PC-9 (cell line): Measurements from ENCODE around the gene PLET1. TPM values are rescaled to one million over a fixed set of nuclear protein-coding genes. Genes with fewer than 3 reads are reported as not detected.

Source experiments
- BruUV-seq: library from RNA; stranded (reverse); fragments of 400-500 nt; replicated peaks from 2 replicates; lab custom pipeline; 2021; lab: Mats Ljungman, UMichigan
- CTCF ChIA-PET: fragments of 300-600 bp; sonication (Branson Sonifier 250); formaldehyde crosslinking; loops from one replicate; lab custom pipeline; 2022; ENCODE audit warnings: antibody characterized with exemption; lab: Charles Lee
- POLR2A ChIA-PET: fragments of 300-600 bp; sonication (Branson Sonifier 250); formaldehyde crosslinking; loops from one replicate; lab custom pipeline; 2022; ENCODE audit warnings: antibody characterized with exemption; ENCODE audit not compliant: unreplicated experiment; lab: Charles Lee
- DNase-seq, 2 experiments: peaks; one replicate each; pipeline versions ENCODE4 v3.0.0 to v3.0.0-alpha.2; 2015 to 2022; ENCODE audit warnings: mixed read lengths in 1 of 2
- H2AFZ ChIP-seq: fragments of 200-600 bp; sonication (generic); 2 replicates; pipeline ENCODE4 v1.8.1; 2017; ENCODE audit warnings: antibody characterized with exemption
- H3F3A ChIP-seq: fragments of 200-600 bp; sonication (generic); 2 replicates; pipeline ENCODE4 v1.8.1; 2017; ENCODE audit warnings: antibody characterized with exemption, mild to moderate bottlenecking, low read depth; ENCODE audit not compliant: insufficient read depth
- H3K27ac ChIP-seq: fragments of 200-600 bp; sonication (generic); 2 replicates; pipeline ENCODE4 v1.6.1; 2016; ENCODE audit warnings: mixed run types
- H3K27me3 ChIP-seq: fragments of 200-600 bp; sonication (generic); 2 replicates; pipeline ENCODE4 v1.6.1; 2016; ENCODE audit warnings: low read depth, mixed run types; ENCODE audit not compliant: insufficient read depth
- H3K36me3 ChIP-seq: fragments of 200-600 bp; sonication (generic); 2 replicates; pipeline ENCODE4 v1.6.1; 2016; ENCODE audit warnings: low read depth, mixed run types
- H3K4me1 ChIP-seq: fragments of 200-600 bp; sonication (generic); replicated peaks from 2 replicates; pipeline ENCODE4 v1.6.1; 2016; ENCODE audit warnings: mixed run types; ENCODE audit not compliant: insufficient read depth
- H3K4me2 ChIP-seq: fragments of 200-600 bp; sonication (generic); 2 replicates; pipeline ENCODE4 v1.6.1; 2017; ENCODE audit warnings: mixed run types
- H3K4me3 ChIP-seq: fragments of 200-600 bp; sonication (generic); 2 replicates; pipeline ENCODE4 v1.6.1; 2016; ENCODE audit warnings: mixed run types
- H3K79me2 ChIP-seq: fragments of 200-600 bp; sonication (generic); 2 replicates; pipeline ENCODE4 v1.6.1; 2017; ENCODE audit warnings: low read depth, mixed run types
- H3K9me2 ChIP-seq: fragments of 200-600 bp; sonication (generic); 2 replicates; pipeline ENCODE4 v1.8.1; 2017; ENCODE audit warnings: mild to moderate bottlenecking; ENCODE audit not compliant: insufficient read depth
- H3K9me3 ChIP-seq: fragments of 200-600 bp; sonication (generic); 2 replicates; pipeline ENCODE4 v1.8.1; 2016; ENCODE audit warnings: low read depth; ENCODE audit not compliant: insufficient read depth
- H4K20me1 ChIP-seq: fragments of 200-600 bp; sonication (generic); 2 replicates; pipeline ENCODE4 v1.8.1; 2017; ENCODE audit not compliant: insufficient read depth
- CTCF ChIP-seq: fragments of 200-600 bp; sonication (generic); conservative IDR thresholded peaks from 2 replicates; pipeline ENCODE4 v1.6.1; 2017; ENCODE audit warnings: mixed run types, antibody characterized with exemption, mild to moderate bottlenecking, moderate library complexity
- EZH2 ChIP-seq: fragments of 200-600 bp; sonication (generic); IDR thresholded peaks from 2 replicates; pipeline ENCODE4 v1.8.0; 2017; ENCODE audit warnings: antibody characterized with exemption, low read depth
- intact Hi-C: fragments of 100-400 bp; cut with micrococcal nuclease; formaldehyde crosslinking; loops from one replicate; pipeline ENCODE4 v1.10.0; 2022; ENCODE audit not compliant: unreplicated experiment
- total RNA-seq: library from RNA; stranded (reverse); gene quantifications from 2 replicates; pipeline ENCODE4 v1.2.3, GENCODE V29; 2021

PLET1 gene
- total RNA-seq, 1 experiment from 2014 or later, result not detected

GRCh38 chr11:112231952-112232351, 28.7 kb downstream of the PLET1 start:
- Histone ChIP-seq H3K27me3 (no peaks in the 10 kb centered on the region), H3K4me1 (peaks cover 9% of the 10 kb centered on the region), H3K36me3 (peaks cover 54% of the 10 kb centered on the region), H3K4me3 (no peak overlapping the region), H4K20me1 (no peaks in the 10 kb centered on the region), H3K27ac (no peak overlapping the region), H2AFZ (no peak overlapping the region), H3K9me3 (no peaks in the 10 kb centered on the region), H3K79me2 (peaks cover 27% of the 10 kb centered on the region), H3K4me2 (no peak overlapping the region), H3K9me2 (no peaks in the 10 kb centered on the region), H3F3A (peaks cover 3% of the 10 kb centered on the region)
- POLR2A ChIA-PET, result no interaction called here
- DNase-seq, result no peak
- no TSS peak for BruUV-seq
- TF ChIP-seq CTCF (no peak), EZH2 (no peak)
- intact Hi-C loops, result no loop called here
- CTCF ChIA-PET, result interaction anchor here (0.6 kb wide), 1 partner anchor 13 kb away, joined by 3 read pairs; no protein-coding TSS in a partner anchor

GRCh38 chr11:112229746-112230433, 30.8 kb downstream of the PLET1 start:
- H3K27me3 ChIP-seq, result no peaks in the 10 kb centered on the region
- ChIA-PET POLR2A (no interaction called here), CTCF (interaction anchor here (0.7 kb wide), 1 partner anchor 652 kb away, joined by 3 read pairs; no protein-coding TSS in a partner anchor)
- no peaks in the 10 kb centered on the region for H4K20me1 ChIP-seq
- no peak overlapping the region for H2AFZ ChIP-seq
- BruUV-seq, result no TSS peak
- no peaks in the 10 kb centered on the region for H3K9me2 ChIP-seq
- intact Hi-C loops, result loop anchor here (10.0 kb wide), 1 partner anchor 355 kb away; no protein-coding TSS in a partner anchor
- TF ChIP-seq EZH2 (no peak), CTCF (no peak)
- no peaks in the 10 kb centered on the region for H3K9me3 ChIP-seq
- peaks cover 39% of the 10 kb centered on the region for H3K36me3 ChIP-seq
- peaks cover 10% of the 10 kb centered on the region for H3K4me1 ChIP-seq
- H3K79me2 ChIP-seq, result peaks cover 32% of the 10 kb centered on the region
- no peak overlapping the region for H3K27ac ChIP-seq
- H3K4me3 ChIP-seq, result no peak overlapping the region
- no peaks in the 10 kb centered on the region; the same call in 1 of the 2 replicates for H3F3A ChIP-seq
- H3K4me2 ChIP-seq, result no peak overlapping the region
- DNase-seq, result no peak

GRCh38 chr11:112229159-112229558, 31.5 kb downstream of the PLET1 start:
- H3K4me3 ChIP-seq, result no peak overlapping the region
- intact Hi-C loops, result loop anchor here (10.0 kb wide), 1 partner anchor 356 kb away; no protein-coding TSS in a partner anchor
- no peak for TF ChIP-seq CTCF
- TF ChIP-seq EZH2, result no peak
- H2AFZ ChIP-seq, result no peak overlapping the region
- H3K9me2 ChIP-seq, result no peaks in the 10 kb centered on the region
- CTCF ChIA-PET, result interaction anchor here (0.5 to 0.7 kb wide), 2 partner anchors 38 to 651 kb away, joined by 3 to 4 read pairs; no protein-coding TSS in a partner anchor
- H3F3A ChIP-seq, result no peaks in the 10 kb centered on the region
- no peaks in the 10 kb centered on the region for H3K9me3 ChIP-seq
- H3K4me1 ChIP-seq, result peaks cover 10% of the 10 kb centered on the region
- peaks cover 34% of the 10 kb centered on the region for H3K36me3 ChIP-seq
- no TSS peak for BruUV-seq
- DNase-seq, result no peak
- no peaks in the 10 kb centered on the region for H3K27me3 ChIP-seq
- POLR2A ChIA-PET, result no interaction called here
- H3K79me2 ChIP-seq, result peaks cover 32% of the 10 kb centered on the region
- H4K20me1 ChIP-seq, result no peaks in the 10 kb centered on the region
- no peak overlapping the region for H3K27ac ChIP-seq
- no peak overlapping the region for H3K4me2 ChIP-seq
